HG02840 (cell line): ENCODE measurements around the gene AP2A2.

Source experiments
- ATAC-seq: cut with Tn5 transposase; IDR thresholded peaks from one replicate; pipeline ENCODE4 v1.9.1; 2021; ENCODE audit warnings: mild to moderate bottlenecking, moderate library complexity, moderate number of reproducible peaks; ENCODE audit not compliant: unreplicated experiment, low FRiP score

The AP2A2 gene

DNA sequence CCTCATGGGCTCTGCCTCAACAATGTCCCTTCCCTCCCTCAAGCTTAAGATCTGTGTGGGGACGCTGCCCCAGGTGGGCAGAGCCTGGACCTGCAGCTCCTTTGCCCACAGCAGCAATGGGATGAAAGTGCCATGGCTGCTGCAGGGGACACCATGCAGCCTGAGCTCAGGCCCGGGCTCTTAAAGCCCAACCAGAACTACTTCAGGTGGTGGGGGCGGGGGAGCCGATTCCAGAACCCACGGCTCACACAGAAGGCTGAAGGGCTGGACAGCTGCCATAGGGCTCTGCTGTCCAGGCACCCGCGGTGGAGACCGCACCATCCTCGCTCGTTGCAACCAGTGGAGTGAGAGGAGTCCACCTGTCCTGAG lies 27.5 kb upstream of the AP2A2 start:
- no peak for ATAC-seq

DNA sequence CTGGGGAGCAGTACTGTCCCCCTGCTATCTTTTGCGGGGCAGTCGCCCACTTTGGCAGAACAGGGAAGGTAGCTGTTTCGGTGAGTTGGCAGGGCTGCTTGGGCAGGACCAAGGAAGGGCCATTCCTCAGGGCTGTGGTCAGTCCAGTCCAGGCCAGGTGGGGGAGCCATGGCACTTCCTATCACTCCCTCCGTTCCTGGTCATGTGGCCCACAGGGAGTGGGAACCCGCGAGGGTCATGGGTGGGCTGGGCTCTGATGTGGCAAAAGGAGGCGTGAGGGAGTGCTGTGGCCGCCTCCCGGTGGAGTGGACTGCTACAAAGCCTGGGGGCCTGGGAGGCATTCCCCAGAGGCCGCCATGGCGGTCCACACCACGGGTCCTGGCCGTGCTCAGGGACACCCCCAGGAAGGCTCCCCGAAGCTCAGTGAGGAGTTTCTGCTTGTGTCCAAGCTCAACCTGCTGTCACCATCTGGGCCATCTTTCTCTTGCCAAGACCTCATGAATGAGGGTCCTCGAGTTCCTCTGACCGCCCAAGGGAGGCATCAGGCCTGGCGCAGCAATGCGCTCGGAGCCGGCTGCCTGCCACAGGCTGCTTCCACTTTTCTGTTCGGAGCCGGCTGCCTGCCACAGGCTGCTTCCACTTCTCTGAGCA lies 27.0 kb upstream of the AP2A2 start:
- no peak for ATAC-seq

DNA sequence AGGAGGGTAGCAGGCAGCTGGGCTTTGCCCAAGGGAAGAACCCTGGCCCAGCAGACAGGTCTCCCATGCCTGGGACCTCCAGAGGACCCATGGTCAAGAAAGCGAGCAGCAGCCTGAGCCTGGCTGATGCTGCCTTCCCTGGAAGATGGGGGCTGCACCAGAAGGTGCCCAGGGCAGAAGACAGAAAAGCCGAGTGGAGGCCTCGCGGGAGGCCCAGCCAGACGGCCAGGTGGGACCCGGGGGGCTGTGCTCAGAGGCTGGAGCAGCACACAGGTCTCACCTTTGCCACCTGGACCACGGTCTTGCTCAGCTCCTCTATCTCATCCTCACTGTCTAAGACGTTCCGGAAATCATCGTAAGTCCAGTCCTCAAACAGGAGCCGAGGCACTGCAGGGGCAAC lies 25.9 kb upstream of the AP2A2 start:
- no peak for ATAC-seq

DNA sequence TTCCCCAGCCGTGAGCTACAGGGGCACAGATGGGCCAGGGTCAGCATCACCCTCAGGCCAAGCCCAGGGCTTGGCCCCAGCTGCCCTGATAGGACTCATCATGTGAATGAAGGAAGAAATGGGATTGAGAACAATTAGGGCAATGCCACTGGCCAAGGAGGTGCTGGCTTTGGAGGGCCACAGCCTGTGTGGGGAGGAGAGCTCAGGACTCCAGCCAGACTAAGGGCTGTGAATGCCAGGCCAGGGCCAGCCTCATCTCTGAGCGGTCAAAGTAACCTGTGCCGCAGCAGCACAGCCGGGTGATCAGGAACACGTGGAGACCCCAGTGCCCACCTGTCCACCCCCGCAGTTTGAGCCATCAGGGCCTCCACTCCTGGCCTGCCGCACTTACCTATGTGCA lies 25.1 kb upstream of the AP2A2 start:
- ATAC-seq = no peak

DNA sequence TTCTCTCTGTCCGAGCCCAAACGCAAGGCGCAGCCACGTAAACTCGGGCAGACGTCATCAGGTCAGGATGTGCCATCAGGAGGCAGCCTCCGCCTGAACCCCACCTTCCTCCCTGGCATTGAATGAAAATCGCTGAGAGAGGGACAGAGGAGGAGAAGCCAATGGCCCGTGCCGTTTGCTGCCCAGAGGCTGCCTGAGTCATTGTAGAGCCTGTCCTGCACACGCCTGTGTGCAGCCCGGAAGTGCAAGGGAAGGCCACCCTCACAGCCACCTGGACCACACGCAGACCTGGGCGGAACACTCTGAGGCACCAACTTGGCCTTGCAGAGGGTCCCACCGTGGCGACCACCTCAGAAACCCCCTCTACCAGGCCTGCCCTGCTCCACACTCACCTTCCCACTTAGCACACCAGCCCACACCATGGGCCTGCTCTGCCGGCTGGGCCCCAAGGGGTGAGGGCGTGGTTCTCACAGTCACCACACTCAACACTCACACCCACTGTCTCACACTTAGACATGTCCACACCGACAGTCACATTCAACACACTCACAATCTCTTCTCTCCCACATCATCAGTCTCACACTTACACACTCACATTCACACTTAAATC lies 24.1 kb upstream of the AP2A2 start:
- no peak for ATAC-seq

DNA sequence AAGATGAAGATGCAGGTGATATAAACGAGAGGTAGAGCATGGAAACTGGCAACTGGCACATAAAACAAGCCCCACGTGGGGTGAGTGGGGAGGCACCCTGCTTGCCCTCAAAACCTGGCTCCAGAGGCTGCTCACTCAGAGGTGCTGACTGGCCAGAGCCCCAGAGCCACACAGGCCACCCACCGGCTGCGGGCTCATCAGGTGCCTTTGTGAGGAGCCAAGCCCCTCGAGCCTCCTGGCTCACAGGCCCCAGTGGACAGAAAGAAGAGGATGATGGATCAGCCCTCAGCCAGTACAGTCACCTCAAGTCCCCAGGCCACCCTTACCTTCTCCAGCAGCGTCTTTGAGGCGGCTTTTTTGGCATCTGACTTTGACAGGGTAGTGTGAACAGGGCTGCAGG lies 21.3 kb upstream of the AP2A2 start:
- no peak for ATAC-seq

DNA sequence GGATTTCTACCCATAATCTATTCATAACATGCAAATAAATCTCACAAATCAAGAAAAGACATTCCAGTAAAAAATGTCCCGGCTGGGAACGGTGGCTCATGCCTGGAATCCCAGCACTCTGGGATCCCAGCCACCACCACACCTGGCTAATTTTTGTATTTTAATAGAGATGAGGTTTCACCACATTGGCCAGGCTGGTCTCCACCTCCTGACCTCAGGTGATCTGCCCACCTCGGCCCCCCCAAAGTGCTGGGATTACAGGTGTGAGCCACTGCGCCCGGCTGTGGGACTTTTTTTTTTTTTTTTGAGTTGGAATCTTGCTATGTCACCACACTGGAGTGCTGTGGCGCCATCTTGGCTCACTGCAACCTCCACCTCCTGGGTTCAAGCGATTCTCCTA lies 19.7 kb upstream of the AP2A2 start:
- no peak for ATAC-seq

DNA sequence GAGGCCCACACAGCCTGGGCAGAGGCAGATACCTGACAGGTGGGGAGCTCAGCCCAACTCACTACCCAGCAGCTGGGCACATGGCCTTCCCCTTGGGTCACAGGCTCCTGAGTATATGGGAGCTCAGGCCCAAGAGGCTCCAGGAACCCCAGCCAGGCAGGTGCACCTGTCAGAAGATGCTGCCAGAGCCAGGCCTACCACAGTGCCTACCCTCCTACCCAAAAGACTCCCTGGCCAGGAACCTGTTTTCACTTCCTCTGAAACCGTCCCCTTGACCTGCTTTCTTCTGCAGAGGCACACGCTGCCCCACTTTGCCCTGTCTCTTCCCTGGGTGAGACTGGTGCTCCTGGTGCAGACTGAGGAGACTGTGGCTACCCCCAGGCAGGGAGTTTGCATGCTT lies 18.0 kb upstream of the AP2A2 start:
- ATAC-seq = no peak

DNA sequence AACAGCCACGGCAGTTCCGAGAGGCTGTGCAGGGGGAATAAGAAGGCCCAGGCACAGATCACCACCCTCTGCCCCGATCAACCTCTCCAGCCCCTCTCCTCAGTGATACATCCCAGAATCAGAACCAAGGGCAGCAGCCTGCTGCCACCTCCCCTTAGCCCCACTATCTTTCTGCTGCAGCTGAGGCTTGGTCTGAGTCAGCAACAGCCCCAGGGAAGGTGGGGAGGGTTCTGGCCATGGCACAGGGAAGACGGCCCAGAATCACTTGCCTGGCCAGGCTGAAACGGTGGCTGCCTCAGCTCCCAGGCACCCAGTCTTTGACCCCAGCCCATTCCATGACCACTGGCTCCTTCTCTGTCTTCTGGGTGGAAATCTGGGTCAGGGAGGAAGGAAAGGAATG lies 17.4 kb upstream of the AP2A2 start:
- no peak for ATAC-seq

DNA sequence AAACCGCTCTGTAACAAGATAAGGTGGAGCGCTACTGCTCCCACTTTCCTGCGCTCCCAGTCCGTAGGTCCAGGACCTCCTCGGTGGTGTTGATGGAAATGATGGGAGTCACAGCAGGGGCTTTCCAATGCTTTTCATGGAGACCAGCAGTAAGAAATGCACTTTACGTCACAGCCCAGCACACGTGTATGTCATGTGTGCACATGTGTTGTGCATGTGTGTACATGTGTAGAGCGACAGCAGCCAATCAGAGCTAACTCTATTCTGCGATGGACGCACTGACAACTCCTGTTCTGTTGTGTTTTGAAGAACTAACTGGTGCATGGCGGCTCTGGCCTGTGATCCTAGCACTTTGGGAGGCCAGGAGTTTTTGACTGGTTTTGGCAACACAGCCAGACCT lies 16.3 kb upstream of the AP2A2 start:
- no peak for ATAC-seq

DNA sequence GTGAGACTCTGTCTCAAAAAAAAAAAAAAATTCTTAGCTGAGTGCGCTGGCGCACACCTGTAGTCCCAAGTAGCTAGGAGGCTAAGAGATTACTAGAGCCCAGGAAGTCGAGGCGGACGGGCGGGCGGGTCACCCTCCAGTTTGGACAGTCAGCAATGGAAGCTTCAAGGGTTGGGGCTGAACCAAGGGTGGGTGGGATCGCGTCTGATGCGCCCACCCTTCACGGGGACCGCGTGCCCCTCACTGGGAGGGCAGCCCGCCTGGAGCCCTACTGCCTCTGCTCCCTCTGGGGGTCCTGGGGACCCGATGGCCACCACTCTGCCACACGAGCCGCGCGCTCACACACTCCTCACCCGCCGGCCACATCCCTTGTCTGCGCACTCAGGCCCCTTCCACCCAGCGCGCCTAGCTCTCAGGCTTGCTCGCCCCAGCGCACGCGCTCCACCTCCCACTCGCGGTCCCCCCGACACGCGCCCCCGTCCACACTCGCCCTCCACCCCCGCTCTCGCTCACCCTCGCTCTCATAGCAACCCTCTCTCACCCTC lies 15.6 kb upstream of the AP2A2 start:
- peak; percentile 10 for ATAC-seq

DNA sequence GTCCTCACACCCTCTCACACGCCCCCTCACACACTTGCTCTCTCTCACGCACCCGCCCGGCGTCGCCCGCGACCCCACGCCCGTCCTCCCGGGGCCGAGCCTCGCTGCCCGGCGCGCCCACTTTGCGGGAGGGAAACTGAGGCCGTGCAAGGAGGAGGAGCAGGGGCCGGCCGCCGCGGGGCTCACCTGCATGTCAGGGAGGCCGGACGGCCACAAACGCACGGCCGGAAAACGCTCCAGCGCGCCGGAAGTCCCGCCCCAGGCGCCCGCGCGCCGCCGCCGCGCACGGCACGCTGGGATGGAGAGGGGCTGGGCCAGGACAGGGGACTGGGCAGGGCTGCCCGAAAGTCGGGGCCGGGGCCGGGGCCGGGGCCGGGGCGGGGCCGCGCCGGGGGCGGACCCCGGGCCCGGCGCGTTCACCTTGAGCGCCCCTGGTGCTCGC lies 15.1 kb upstream of the AP2A2 start, which contains the start of gene CHID1:
Gene CHID1, minus strand, starts transcription at position 222 of the 442 bp plus-strand sequence. CDS start 5,994 bp downstream, outside the sequence.
- peak; percentile 89 for ATAC-seq

DNA sequence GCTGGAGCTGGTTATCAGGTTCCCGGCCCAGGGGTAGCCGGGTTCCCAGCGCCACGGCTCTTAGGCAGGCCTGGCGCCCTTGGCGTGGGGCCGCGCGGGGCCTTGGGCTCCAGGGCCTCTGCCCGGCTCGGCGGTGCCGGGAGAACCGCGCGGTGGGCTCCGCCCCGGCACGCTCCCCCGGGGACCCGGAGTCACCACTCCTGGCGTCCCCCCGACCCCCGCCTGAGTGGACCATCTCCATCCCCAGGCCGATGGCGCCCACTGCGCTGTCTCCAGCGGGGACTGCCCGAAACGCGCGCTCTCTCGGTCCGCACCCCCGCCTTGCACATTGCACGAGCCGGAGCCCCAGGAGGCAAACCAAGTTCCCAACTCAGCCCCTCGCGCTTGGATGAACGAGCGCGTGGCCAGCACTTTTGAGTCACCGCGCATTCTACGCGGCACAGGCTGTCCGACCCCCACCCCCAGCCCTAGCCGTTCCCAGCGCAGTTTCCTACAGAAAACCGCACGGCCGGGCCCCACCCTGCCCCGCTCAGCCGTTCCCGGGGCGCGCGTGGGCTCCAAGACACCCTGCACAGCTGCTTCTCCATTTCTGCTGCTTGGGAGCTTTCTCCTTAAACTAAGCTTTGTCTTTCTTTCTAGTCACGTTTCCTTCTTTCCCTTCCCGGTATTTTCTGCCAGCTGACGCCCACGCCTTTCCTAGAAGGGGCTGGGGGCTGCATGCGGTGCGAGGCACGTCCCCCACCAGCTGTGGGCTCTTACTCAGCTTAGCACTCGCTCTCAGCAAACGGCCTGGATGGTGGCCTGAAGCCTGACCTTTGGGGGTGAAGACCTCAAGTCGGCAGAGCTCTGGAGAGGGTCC lies 14.4 kb upstream of the AP2A2 start:
- no peak for ATAC-seq

DNA sequence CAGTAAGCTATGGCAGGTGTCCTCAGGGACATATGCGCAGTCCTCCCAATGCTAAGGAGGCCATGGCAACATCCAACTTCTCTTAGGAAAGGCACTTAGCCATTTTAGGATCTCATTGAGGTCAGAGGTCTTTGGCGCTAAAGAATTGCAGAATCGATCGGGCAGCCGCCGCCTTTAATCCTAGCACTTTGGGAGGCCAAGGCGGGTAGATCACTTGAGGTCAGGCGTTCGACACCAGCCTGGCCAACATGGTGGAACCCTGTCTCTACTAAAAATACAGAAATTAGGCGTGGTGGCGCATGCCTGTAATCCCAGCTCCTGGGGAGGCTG lies 13.8 kb upstream of the AP2A2 start:
- no peak for ATAC-seq

DNA sequence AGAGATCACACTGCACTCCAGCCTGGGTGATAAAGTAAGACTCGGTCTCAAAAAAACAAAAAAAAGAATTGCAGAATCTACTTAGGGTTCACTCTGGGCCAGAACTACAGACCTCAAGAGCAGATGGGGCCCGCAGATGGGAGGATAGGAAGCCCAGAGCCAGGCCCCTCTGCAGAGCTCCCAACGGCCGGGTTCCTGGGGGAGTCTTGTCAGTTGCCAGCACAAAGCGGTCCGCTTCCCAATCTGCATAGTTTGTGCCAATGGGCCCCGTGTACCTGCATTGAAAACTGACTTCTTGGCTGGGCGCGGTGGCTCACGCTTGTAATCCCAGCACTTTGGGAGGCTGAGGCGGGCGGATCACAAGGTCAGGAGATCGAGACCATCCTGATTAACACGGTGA lies 13.4 kb upstream of the AP2A2 start:
- ATAC-seq = no peak

DNA sequence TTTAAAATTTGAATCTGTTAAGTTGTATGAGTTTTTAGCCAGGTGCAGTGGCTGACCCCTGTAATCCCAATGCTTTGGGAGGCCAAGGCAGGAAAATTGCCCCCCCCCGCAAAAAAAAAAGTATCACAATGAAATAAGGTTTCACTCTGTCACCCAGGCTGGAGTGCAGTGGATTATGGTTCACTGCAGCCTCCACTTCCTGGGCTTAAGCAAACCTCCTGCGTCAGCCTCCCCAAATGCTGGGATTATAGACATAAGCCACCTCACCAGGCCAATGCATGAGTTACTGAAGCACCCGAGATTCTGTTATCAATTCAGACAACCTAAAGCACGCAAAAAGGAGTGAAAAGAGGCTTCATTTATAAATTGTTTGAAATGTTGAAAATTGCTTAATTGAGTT lies 12.6 kb upstream of the AP2A2 start:
- no peak for ATAC-seq

DNA sequence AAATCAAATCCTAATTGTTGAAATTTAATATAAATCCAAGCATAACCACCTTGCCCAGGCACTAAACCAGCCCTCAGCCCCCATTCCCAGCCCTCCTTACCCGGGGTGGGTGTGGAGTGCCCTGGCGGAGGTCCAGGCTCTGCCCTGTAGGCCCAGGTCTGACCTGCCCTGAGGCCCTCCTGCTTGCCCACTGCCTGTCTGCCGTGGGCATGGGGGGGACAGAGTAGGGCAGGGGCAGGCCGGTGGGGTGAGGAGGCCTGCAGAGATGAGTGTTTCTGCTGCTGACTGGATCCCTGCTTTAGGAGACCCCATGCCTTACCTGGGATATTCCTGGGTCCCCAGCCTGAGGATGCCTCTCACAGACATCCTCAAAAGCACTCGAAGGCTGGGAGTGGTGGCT lies 11.5 kb upstream of the AP2A2 start:
- no peak for ATAC-seq

DNA sequence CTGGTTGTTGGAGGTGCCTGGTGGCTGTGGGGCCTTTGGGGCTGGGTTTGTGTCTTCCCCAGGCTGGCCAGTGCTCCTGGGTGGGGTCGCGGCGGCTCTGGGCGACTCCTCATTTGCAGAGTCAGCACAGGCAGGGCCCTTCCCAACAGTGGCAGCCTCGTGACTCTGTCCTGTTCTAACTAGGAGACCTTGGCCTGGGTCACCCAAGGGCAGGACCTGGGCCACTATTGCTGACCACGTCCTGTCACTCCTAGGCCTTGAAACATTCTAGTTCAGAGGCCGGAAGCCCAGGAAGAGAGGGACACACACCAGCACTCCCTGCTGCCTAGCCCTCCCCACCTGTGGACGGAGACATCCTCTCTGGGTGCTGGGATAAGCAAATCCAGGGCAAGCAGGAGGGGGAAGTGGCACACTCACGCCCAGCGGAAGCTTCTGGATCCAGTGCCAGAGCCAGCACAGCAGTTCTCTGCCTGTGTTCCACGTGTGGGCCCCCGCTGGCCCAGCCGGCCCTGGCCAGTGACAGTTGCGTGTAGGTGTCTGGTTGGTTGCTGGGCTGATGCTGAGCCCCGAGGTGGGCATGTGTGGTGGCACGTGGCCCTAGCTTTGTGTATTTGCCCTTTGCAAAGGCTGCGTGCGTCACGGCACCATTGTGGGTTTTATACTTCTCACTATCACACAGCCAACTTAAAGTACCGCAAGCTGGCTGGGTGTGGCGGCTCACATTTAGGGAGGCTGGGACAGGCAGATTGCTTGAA lies 10.7 kb upstream of the AP2A2 start:
- no peak for ATAC-seq

DNA sequence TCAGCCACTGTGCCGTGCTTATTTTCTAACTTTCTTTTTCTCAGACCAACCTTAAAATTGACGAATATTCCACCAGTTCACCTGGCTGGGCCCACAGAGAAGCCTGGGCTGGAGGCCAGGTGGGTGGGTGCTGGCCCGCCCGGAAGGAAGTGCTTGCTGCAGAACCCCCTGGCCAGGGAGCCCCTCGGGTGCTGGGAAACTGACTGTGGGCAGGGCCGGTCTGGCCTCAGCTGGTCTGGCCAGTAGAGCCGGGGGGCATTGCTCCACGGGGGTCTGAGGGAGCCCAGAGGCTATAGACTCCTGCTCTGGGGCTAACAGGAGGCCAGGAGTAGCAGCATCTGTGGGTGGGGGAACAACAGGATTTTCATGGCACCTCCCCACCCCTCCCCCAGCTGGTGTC lies 8.2 kb upstream of the AP2A2 start:
- ATAC-seq = no peak

DNA sequence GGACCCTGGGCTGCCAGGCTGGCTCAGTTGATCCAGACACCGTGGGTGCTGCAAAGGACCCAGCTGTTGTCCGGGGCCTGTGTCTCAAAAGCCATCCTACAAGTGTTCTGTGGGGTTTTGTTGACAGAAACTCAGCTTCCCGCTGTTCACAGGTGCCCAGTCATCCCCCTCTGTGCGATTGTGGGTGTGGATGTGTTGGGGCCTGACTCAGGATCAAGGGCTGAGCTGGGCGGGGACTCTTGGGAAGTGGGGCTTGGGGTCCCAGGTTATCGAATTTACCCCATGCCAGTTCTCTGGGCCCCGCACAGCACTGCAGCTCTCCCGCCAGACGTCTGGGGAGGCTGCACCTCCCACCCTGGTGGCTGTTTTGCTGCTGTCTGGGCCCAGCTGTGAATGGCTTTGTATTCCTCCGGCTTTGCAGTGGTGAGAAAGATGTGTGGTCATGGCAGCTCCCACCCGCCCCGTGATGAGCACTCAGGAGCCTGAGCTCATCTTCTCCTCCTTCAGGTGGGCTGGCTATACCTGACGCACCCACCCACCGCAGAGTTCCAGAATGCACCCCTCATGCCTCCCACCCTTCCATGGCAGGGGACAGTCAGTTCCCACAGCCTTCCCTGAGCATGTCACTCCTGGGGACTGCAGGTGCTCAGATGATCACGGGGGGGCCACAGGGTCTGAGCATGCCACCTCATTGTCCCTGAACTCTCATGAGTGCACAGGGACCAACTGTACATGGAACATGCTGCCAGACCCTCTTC lies 3.6 kb upstream of the AP2A2 start:
- ATAC-seq = no peak
